Ishikawa (cell line): ENCODE data around the gene JPT2.

Experiments used
- CEBPB ChIP-seq: IDR thresholded peaks from 2 replicates; pipeline ENCODE4 v1.6.1; 2012
- CREB1 ChIP-seq: IDR thresholded peaks from 2 replicates; pipeline ENCODE4 v1.6.1; 2012; ENCODE audit warnings: low read depth
- EGR1 ChIP-seq: IDR thresholded peaks from 2 replicates; pipeline ENCODE4 v1.6.1; 2012
- EP300 ChIP-seq: IDR thresholded peaks from 2 replicates; pipeline ENCODE4 v1.6.1; 2012; ENCODE audit warnings: borderline replicate concordance
- FOXM1 ChIP-seq: IDR thresholded peaks from 2 replicates; pipeline ENCODE4 v1.6.1; 2012; ENCODE audit warnings: low read depth, borderline replicate concordance
- MAX ChIP-seq: IDR thresholded peaks from 2 replicates; pipeline ENCODE4 v1.6.1; 2012
- NFIC ChIP-seq: IDR thresholded peaks from 2 replicates; pipeline ENCODE4 v1.6.1; 2012
- RAD21 ChIP-seq: IDR thresholded peaks from 2 replicates; pipeline ENCODE4 v1.6.1; 2012; ENCODE audit warnings: low read depth
- REST ChIP-seq: IDR thresholded peaks from 2 replicates; pipeline ENCODE4 v1.6.1; 2012; ENCODE audit warnings: low read depth, mild to moderate bottlenecking
- TAF1 ChIP-seq: IDR thresholded peaks from 2 replicates; pipeline ENCODE4 v1.6.1; 2012; ENCODE audit warnings: low read depth, mild to moderate bottlenecking
- TCF12 ChIP-seq: IDR thresholded peaks from 2 replicates; pipeline ENCODE4 v1.6.1; 2012; ENCODE audit warnings: low read depth
- TEAD4 ChIP-seq: IDR thresholded peaks from 2 replicates; pipeline ENCODE4 v1.6.1; 2012
- USF1 ChIP-seq: IDR thresholded peaks from 2 replicates; pipeline ENCODE4 v1.6.1; 2012
- YY1 ChIP-seq: IDR thresholded peaks from 2 replicates; pipeline ENCODE4 v1.6.1; 2012; ENCODE audit warnings: low read depth
- ZBTB7A ChIP-seq: IDR thresholded peaks from 2 replicates; pipeline ENCODE4 v1.6.1; 2012; ENCODE audit warnings: low read depth

JPT2 gene

GRCh38 chr16:1670371-1670770 is 7.7 kb upstream of the JPT2 start:
- no peak for TF ChIP-seq TAF1
- TF ChIP-seq TEAD4: no peak
- TF ChIP-seq USF1: no peak
- TF ChIP-seq MAX: no peak
- no peak for TF ChIP-seq FOXM1
- no peak for TF ChIP-seq EGR1
- TF ChIP-seq EP300: no peak
- TF ChIP-seq TCF12: no peak
- TF ChIP-seq RAD21: no peak
- no peak for TF ChIP-seq YY1
- TF ChIP-seq ZBTB7A: no peak
- no peak for TF ChIP-seq CEBPB
- TF ChIP-seq REST: no peak
- no peak for TF ChIP-seq NFIC
- no peak for TF ChIP-seq CREB1

- no peak for TF ChIP-seq RAD21
- no peak for TF ChIP-seq MAX
- TF ChIP-seq EP300: no peak
- TF ChIP-seq CEBPB: no peak
- TF ChIP-seq REST: no peak
- TF ChIP-seq EGR1: no peak
- no peak for TF ChIP-seq TAF1
- no peak for TF ChIP-seq FOXM1
- TF ChIP-seq ZBTB7A: no peak
- TF ChIP-seq TCF12: no peak
- no peak for TF ChIP-seq YY1
- TF ChIP-seq NFIC: no peak
- no peak for TF ChIP-seq USF1
These were observed 7.2 kb upstream of the JPT2 start for GRCh38 chr16:1670866-1671265.

- TF ChIP-seq EP300: no peak
- no peak for TF ChIP-seq TCF12
- TF ChIP-seq EGR1: no peak
- TF ChIP-seq TAF1: no peak
- TF ChIP-seq YY1: no peak
- no peak for TF ChIP-seq TEAD4
- no peak for TF ChIP-seq NFIC
- TF ChIP-seq CEBPB: no peak
- no peak for TF ChIP-seq MAX
- TF ChIP-seq CREB1: no peak
- no peak for TF ChIP-seq FOXM1
- TF ChIP-seq REST: no peak
These were observed 4.5 kb upstream of the JPT2 start for GRCh38 chr16:1673424-1674151.

- TF ChIP-seq EGR1 (no peak), EP300 (no peak)
These were observed 3.8 kb upstream of the JPT2 start for GRCh38 chr16:1674306-1674705.
